Right hindlimb (tissue), 1 donor: ENCODE data around the gene LAG3.

Experiments used
- DNase-seq: peaks from one replicate; pipeline ENCODE4 v3.0.0-alpha.2; 2018

Gene LAG3

DNA sequence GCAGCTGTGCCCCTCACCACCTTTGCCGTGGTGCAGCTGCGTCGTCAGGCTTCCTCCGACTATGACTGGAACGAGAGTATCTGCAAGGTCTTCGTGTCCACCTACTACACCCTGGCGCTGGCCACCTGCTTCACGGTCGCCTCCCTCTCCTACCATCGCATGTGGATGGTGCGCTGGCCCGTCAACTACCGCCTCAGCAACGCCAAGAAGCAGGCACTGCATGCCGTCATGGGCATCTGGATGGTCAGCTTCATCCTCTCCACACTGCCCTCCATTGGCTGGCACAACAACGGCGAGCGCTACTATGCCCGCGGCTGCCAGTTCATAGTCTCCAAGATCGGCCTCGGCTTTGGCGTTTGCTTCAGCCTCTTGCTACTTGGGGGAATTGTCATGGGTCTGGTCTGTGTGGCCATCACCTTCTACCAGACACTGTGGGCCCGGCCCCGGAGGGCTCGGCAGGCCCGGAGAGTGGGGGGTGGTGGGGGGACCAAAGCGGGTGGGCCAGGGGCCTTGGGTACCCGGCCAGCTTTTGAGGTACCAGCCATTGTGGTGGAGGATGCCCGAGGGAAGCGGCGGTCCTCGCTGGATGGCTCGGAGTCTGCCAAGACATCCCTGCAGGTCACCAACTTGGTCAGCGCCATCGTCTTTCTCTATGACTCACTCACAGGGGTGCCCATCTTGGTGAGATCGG, 51.9 kb downstream of the LAG3 start:
- no peak for DNase-seq

- peak; percentile 35 for DNase-seq
These were observed 52.6 kb downstream of the LAG3 start for GRCh38 chr12:6824901-6825381.

- peak; percentile 94 for DNase-seq
These were observed 53.2 kb downstream of the LAG3 start for GRCh38 chr12:6825398-6826124.

DNA sequence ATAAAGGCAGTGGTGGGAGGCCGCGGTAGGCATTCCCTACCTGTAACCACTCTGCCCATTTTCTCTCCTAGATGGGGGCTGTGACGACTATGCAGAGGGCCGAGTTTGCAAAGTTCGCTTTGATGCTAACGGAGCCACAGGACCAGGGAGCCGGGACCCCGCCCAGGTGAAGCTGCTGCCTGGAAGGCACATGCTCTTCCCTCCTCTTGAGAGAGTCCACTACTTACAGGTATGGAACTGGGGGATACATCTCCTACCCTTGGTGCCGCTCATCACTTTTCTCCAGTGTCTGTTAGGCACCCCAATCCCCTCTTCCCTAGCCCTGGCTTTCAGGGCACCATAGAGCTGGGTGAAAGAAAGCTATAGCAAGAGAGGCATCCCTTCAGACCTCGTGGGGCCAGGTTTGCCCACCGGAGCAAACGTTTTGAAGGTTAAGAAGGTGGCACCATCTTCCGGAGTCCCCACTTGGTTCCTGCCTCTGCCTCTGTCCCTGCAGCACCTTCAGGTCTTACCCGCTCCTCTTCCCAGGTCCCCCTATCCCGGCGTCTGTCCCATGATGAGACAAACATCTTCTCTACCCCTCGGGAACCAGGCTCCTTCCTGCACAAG, 53.9 kb downstream of the LAG3 start:
- DNase-seq = no peak

- DNase-seq = peak; percentile 33
These were observed 54.6 kb downstream of the LAG3 start for GRCh38 chr12:6826734-6827436.

DNA sequence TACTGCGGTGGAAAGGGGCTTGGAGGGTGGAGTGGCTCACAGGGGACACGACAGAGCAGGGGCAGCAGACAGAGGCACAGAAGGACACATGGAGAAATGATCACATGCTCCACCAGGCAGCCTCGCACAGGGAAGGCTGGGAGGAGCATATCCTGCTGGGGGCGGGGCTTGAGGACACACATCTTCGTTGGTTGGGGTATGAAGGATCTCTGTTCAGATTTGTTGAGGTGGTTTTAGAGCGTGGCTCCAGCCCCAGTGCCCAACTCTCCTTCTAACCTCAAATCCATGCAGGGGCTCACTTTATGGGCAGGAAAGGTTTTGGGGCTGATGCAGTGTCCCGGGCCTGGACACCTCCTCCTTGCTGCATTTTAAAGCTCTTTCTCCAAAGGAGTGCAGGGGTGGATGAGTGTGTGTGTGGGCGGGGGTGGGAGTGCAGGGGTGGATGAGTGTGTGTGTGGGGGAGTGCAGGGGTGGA, 55.2 kb downstream of the LAG3 start:
- DNase-seq = peak; percentile 92
